GM12872 (cell line): Measurements from ENCODE around the gene GALNT7.

Source experiments
- TF ChIP-seq, protein P1 (sequence below): IDR thresholded peaks from 3 replicates; pipeline ENCODE4 v1.5.1; 2011; ENCODE audit warnings: low read depth, mild to moderate bottlenecking, low read length, moderate library complexity; ENCODE audit not compliant: insufficient read depth

Gene GALNT7

DNA sequence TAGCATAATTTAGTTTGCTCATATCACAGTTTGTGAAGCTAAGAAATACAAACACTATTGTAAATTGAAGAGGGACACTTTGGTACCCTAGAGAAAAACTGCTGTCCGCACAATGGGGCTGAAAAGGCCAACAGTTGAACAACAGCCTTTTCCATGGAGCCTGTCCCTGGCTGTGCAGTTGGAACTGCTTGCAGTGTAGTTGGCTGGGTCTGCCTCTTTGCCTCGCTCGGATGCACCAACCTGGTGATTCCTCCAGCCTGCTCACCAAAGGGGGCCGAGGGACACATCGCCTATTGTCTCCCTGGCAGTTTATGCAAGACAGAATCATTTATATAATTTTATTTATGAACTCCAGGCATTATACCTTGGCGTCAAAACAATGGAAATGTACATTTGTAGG lies 16.5 kb upstream of the GALNT7 start:
- TF ChIP-seq, protein P1, sequence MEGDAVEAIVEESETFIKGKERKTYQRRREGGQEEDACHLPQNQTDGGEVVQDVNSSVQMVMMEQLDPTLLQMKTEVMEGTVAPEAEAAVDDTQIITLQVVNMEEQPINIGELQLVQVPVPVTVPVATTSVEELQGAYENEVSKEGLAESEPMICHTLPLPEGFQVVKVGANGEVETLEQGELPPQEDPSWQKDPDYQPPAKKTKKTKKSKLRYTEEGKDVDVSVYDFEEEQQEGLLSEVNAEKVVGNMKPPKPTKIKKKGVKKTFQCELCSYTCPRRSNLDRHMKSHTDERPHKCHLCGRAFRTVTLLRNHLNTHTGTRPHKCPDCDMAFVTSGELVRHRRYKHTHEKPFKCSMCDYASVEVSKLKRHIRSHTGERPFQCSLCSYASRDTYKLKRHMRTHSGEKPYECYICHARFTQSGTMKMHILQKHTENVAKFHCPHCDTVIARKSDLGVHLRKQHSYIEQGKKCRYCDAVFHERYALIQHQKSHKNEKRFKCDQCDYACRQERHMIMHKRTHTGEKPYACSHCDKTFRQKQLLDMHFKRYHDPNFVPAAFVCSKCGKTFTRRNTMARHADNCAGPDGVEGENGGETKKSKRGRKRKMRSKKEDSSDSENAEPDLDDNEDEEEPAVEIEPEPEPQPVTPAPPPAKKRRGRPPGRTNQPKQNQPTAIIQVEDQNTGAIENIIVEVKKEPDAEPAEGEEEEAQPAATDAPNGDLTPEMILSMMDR: no peak

DNA sequence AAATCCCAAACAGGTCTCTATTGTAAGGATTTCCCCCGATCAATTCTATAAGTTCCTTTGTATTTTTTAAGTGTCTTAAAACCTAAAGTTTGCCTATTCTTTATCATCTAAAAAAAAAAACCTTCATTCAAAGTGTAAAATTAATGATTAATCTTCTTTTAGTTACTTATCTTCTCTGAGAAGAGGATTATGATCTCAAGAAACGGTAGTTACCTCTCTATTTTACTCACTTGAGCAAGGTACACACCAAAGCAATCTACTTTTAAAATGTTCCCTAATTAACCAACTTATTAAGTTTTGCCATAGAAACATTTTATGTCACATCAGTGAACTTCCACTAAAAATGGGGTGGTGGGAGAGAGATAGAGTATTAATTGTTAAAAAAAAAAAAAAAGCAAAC lies 15.2 kb upstream of the GALNT7 start:
- TF ChIP-seq, protein P1: no peak

DNA sequence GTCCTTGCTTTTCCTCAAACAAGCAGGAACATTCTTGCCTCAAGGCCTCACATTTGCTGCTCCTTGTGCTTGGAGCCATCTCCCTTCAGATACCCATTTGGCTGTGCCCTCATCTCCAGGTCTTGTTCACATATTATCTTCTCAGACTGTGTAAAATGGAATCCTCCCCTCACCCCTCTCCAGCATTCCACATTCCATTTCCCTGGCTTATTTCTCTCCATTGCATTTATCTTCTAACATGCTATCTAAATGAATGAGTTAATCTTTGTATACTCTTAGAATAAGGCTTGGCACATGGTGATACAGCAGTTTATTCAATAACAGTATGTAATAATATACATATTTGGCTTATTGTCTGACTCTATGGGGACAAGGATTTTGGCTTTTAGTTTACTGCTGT lies 8.8 kb upstream of the GALNT7 start:
- TF ChIP-seq, protein P1: no peak

DNA sequence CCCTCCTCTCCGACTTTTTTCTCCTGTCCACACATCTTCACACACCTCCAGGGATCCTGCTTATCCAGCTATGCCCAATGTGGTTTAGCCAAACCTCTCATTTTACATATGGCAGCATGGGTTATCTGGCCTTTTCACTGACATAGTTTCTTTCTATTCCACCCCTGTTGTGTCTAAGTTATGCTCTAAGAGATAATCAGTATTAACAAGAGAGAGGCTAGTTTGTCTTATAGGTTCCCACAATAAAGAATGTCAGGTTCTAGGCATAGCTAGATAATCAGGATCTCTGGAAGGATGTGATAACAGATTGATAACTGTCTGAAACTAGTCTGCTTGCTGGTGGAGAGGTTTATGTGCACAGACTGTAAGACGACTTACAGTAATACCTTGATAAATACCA lies 7.7 kb upstream of the GALNT7 start:
- TF ChIP-seq, protein P1: no peak

DNA sequence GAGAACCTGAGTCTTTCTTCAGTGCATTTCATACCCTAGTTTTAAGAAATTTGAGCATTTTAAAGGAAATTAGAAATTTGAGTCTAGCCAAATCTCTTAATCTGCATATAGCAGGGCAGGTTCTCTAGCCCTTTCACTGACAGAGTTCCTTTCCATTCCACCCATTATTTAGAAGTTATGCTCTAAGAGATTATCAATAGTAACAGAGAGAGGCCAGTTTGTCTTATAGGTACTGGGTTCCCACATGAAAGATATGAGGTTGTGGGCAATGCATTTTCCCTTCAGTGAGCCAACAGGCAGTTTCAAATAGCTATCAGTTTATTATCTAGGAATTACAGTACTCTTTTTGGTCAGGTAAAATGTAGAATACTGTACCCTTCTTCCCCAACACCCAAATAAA lies 7.3 kb upstream of the GALNT7 start:
- TF ChIP-seq, protein P1: no peak

DNA sequence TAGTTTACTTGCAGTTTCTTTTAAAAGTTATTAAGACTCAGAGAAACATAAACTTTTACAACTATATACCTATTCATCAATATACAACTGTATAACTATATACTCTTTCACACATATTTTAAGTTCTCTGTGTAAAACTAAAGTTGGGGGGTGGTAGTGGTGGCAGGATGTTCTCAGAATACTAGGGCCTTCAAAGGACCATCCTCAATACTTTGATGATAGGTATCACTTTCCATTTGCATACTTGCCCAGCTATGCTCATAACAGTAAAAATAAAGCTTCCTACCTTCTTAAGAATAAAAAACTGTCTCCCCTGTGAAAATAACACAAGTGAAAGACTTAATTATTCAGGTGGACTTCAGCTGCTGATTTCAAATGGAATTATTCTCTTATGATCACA lies 2.9 kb upstream of the GALNT7 start:
- TF ChIP-seq, protein P1: no peak

DNA sequence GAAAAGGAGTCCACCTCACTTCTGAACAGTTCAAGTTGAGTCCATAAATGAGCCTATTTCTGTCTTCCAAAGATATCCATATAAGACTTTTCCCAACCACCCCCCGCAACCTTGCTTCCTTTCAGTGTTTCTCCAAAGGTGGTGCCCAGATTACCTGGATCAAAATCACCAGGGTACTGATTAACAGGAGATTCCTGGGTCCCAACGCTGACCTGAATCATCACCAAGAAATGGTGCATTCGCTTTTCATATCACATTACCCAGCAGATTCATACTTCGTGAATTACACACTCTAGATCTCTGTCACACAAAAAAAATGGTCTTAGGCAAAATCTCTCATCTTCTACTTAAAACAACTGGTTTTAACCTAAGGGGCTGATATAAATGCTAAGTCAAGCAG lies 2.1 kb upstream of the GALNT7 start:
- TF ChIP-seq, protein P1: no peak
